Colonic mucosa (tissue), 4 donors: ENCODE results near the gene PCID2. TPM values are rescaled to one million over a fixed set of nuclear protein-coding genes. Genes with fewer than 3 reads are reported as not detected.

Source experiments
- DNase-seq: peaks from one replicate; pipeline ENCODE4 v3.0.0-alpha.2; 2020
- H3K27ac ChIP-seq: fragments of 200-600 bp; one replicate; pipeline ENCODE4 v1.8.0; 2021
- H3K27me3 ChIP-seq: fragments of 200-600 bp; one replicate; pipeline ENCODE4 v1.8.0; 2021
- H3K36me3 ChIP-seq: fragments of 200-600 bp; one replicate; pipeline ENCODE4 v1.8.0; 2021
- H3K4me1 ChIP-seq: fragments of 200-600 bp; one replicate; pipeline ENCODE4 v1.8.0; 2021; ENCODE audit warnings: mild to moderate bottlenecking
- H3K4me3 ChIP-seq: fragments of 200-600 bp; one replicate; pipeline ENCODE4 v1.8.0; 2021
- H3K9ac ChIP-seq, 2 donors: one replicate each; pipeline ENCODE4 v1.7.0; 2013; ENCODE audit warnings: control low read depth in 2 of 2, low read depth in 2 of 2, low read length in 2 of 2
- H3K9me3 ChIP-seq: fragments of 200-600 bp; one replicate; pipeline ENCODE4 v1.8.0; 2021
- intact Hi-C: fragments of 100-400 bp; cut with DNase I; formaldehyde crosslinking; loops from one replicate; pipeline ENCODE4 v1.14.1; 2022
- total RNA-seq, 2 donors: library from RNA; stranded (reverse); fragmentation: NEBNext Ultra II Directional in 1 of 2; extraction: Animal tissue kit (Norgen Biotek cat#: 25700) in 1 of 2; gene quantifications; one replicate each; pipeline ENCODE4 v1.2.1, GENCODE V29; 2021
- TF ChIP-seq, protein P1 (sequence below): fragments of 200-600 bp; IDR thresholded peaks from one replicate; pipeline ENCODE4 v1.8.0; 2022; ENCODE audit warnings: antibody characterized with exemption, mild to moderate bottlenecking
- donor health status: healthy.
- donor health status: DM: no; HTN: no; CAD: no.
- donor health status: DM: no; HTN: no; CAD: no.

The PCID2 gene
- total RNA-seq, 2 donors from 2014 or later = 23.4 to 40.2 TPM

DNA sequence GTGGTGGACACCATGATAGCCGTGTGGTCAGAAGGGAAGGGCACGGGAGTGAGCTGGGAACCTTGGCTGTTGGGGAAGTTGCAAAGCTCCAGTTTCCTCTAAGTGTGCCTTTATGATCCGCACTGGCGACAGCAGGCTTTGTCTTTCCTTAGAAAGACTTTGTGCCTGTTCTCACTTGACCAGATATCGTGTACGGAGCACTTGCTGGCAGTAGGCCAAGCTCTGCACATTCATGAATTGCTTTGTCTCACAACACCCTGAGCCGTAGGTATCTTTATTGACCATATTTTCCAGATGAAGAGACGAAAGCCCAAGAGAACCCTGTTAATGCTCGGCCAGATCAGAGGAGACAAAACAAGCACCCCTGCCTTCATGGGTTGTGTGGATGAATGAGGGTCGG, 16.0 kb upstream of the PCID2 start:
- Histone ChIP-seq H3K36me3 (no peaks in the 10 kb centered on the region), H3K27ac (no peak overlapping the region), H3K27me3 (no peaks in the 10 kb centered on the region), H3K9me3 (no peaks in the 10 kb centered on the region), H3K9ac (no peak overlapping the region), H3K4me3 (no peak overlapping the region), H3K4me1 (no peaks in the 10 kb centered on the region)
- TF ChIP-seq, protein P1, sequence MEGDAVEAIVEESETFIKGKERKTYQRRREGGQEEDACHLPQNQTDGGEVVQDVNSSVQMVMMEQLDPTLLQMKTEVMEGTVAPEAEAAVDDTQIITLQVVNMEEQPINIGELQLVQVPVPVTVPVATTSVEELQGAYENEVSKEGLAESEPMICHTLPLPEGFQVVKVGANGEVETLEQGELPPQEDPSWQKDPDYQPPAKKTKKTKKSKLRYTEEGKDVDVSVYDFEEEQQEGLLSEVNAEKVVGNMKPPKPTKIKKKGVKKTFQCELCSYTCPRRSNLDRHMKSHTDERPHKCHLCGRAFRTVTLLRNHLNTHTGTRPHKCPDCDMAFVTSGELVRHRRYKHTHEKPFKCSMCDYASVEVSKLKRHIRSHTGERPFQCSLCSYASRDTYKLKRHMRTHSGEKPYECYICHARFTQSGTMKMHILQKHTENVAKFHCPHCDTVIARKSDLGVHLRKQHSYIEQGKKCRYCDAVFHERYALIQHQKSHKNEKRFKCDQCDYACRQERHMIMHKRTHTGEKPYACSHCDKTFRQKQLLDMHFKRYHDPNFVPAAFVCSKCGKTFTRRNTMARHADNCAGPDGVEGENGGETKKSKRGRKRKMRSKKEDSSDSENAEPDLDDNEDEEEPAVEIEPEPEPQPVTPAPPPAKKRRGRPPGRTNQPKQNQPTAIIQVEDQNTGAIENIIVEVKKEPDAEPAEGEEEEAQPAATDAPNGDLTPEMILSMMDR = no peak
- intact Hi-C loops = no loop called here
- DNase-seq = no peak

DNA sequence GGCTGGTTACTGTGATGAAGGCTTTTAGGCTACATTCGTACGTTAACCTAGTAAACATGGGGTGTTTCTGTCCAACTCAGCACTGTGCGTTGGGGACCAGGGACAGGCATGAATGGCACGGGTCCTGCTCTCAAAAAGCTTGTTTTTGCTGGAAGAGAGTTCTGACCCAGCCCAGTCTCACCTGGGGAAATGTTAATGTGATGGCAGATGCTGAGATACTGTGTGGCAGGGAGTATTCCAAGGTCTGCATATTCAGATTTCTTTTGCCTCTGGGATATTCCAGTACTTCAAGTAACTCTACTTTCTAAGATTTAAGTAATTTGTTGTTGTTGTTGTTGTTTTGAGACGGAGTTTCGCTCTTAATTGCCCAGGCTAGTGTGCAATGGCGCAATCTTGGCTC, 14.6 kb upstream of the PCID2 start:
- H3K27ac ChIP-seq = no peak overlapping the region
- no peak overlapping the region for H3K9ac ChIP-seq
- H3K9me3 ChIP-seq = no peaks in the 10 kb centered on the region
- no peaks in the 10 kb centered on the region for H3K27me3 ChIP-seq
- no peak for DNase-seq
- no peaks in the 10 kb centered on the region for H3K36me3 ChIP-seq
- TF ChIP-seq, protein P1 = no peak
- no peak overlapping the region for H3K4me3 ChIP-seq
- intact Hi-C loops = no loop called here
- no peaks in the 10 kb centered on the region for H3K4me1 ChIP-seq

DNA sequence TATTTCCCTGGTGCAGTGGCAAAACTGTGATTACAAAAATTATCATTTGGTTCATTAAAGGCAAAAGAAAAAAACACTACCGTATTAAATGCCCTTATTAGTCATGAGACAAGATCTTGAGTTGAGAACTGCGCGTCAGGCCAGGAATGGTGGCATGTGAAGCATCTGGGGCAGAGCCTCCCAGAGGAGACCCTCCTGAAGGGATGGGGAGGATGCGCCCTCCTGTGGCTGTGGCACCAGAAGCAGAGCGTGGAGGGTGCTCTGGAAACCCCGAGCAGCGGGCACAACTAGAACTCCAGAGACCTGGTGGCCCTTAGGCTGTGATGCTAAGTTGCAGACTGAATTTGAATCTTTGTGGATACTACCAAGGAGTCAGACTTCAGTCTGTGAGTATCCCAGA, 12.4 kb upstream of the PCID2 start:
- Histone ChIP-seq H3K36me3 (no peaks in the 10 kb centered on the region), H3K4me1 (no peaks in the 10 kb centered on the region), H3K27me3 (no peaks in the 10 kb centered on the region), H3K9ac (no peak overlapping the region), H3K4me3 (no peak overlapping the region), H3K27ac (no peak overlapping the region), H3K9me3 (no peaks in the 10 kb centered on the region)
- intact Hi-C loops = no loop called here
- DNase-seq = no peak
- TF ChIP-seq, protein P1 = no peak

DNA sequence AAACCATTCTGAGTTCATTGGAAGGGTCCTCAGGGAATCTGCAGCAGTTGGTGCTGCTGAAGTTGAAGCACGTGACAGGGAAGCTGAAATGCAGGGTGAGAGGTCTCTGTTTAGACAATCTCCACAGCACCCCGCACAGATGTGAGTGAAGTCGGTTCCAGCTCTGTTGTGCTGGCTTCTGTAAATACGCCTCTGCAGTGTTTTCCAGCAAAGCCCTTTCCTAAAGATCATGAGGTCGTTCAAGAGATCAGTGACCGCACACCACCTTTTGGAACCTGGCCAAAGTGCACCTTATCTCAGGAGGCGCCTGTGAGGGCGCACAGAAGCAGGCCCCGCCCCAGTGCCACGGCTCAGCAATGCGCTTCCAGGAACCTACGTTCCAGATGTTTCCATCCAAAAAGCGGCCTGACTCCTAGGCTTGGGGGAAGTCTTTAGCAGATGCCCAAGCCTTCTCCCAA, 11.7 kb upstream of the PCID2 start:
- Histone ChIP-seq H3K9me3 (no peaks in the 10 kb centered on the region), H3K27ac (no peak overlapping the region)

DNA sequence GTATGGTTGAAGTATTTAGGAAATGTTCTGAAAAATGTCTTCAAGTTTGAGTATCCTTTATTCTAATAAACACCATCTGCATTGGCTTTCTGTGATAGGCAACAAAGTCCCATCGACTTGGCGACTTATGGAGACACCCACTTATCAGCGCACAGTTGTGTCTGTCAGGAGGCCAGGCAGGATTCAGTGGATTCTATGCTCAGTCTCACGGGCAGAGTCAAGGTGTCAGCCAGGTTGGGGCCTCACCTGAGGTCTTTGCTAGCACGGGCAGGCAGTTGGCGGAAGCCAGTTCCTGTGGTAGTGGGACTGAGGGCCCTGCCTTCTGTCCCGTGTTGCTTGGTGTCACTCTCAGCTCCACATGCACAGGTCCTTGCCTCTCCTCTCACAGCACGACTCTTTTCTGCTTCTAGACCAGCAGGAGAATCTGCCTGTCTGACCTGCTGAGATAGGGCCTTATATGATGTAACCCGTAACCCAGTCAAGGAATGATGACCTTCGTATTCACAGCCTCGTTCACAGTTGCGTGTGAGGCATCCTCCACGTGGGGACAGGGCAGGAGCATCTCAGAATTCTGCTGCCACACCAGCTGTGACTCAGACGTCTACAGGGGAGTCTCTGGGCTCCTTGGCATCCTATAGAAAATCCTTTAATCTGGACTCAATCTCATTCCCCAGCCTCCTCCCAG, 10.9 kb upstream of the PCID2 start:
- Histone ChIP-seq H3K4me3 (no peak overlapping the region), H3K9ac (no peak overlapping the region), H3K9me3 (no peaks in the 10 kb centered on the region), H3K36me3 (no peaks in the 10 kb centered on the region), H3K4me1 (no peaks in the 10 kb centered on the region), H3K27me3 (no peaks in the 10 kb centered on the region), H3K27ac (no peak overlapping the region)
- TF ChIP-seq, protein P1 = no peak
- no peak for DNase-seq
- intact Hi-C loops = no loop called here

More for the DNA sequence above, 11.7 kb upstream of the PCID2 start:
- Histone ChIP-seq H3K4me1 (no peaks in the 10 kb centered on the region), H3K9ac (no peak overlapping the region), H3K36me3 (no peaks in the 10 kb centered on the region), H3K27me3 (no peaks in the 10 kb centered on the region), H3K4me3 (no peak overlapping the region)
- TF ChIP-seq, protein P1 = no peak
- peak; percentile 85 for DNase-seq
- intact Hi-C loops = no loop called here
